GM19240 (cell line): ENCODE results near the gene COX6B2.

Experiments used
- DNase-seq: peaks from one replicate; pipeline ENCODE4 v3.0.0; 2011; ENCODE audit warnings: low spot score; ENCODE audit not compliant: insufficient read length

COX6B2 gene

DNA sequence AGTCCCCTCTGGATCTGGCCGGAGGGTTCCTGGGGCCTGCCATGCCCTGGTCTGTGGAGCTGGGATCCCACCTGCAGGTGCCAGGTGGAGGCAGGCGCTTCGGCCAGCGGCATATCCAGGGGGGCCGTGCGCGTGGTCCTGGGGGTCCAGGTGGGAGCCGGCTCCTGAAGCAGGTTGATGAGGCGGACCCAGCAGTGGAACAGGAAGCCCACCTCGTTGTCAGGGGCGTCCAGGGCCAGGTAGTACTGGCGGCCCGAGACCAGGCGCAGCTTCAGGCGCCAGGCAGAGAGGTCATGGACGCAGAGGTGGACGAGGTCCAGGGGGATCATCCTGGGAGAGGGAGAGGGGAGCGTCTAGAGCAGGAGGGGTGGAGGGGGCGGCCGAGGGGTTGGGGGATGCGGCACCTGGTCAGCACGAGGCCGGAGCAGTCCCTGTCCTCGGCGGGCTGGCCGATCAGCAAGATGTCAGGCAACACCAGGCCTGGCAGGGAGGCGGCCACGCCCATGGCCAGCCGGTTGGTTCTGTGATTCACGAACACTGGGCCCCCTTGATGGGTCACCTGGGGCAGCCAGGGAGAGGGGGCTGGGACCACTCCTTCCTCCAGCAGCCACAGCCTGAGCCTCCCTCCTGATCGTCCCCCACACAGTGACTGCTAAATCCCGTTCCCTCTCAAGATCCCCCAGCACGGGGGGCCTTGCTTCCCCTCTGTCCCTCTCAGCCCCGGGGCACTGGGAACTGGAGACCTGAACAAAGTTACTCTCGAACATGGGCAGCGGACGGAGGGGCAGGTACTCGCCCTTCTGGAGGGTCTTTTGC lies 7.9 kb upstream of the COX6B2 start:
- DNase-seq = no peak

DNA sequence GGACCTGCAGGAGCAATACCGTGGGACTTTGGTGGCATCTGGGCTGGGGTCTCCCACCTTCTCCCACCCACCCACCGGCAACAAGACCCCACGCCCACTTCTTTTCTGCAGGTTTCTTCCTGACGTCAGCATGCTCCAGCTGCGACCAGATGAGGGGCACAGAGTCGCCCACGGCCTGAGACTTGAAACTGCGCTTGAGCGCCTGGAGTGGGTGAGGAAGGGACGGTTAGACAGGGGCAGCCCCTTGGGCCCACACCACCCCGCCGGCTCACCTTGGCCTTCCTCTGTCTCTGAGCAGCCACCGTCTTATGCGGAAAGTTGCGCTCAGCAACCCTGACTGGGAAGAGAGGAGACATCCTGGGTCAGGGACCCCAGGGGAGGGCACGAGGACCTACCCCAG lies 6.4 kb upstream of the COX6B2 start:
- DNase-seq = no peak

DNA sequence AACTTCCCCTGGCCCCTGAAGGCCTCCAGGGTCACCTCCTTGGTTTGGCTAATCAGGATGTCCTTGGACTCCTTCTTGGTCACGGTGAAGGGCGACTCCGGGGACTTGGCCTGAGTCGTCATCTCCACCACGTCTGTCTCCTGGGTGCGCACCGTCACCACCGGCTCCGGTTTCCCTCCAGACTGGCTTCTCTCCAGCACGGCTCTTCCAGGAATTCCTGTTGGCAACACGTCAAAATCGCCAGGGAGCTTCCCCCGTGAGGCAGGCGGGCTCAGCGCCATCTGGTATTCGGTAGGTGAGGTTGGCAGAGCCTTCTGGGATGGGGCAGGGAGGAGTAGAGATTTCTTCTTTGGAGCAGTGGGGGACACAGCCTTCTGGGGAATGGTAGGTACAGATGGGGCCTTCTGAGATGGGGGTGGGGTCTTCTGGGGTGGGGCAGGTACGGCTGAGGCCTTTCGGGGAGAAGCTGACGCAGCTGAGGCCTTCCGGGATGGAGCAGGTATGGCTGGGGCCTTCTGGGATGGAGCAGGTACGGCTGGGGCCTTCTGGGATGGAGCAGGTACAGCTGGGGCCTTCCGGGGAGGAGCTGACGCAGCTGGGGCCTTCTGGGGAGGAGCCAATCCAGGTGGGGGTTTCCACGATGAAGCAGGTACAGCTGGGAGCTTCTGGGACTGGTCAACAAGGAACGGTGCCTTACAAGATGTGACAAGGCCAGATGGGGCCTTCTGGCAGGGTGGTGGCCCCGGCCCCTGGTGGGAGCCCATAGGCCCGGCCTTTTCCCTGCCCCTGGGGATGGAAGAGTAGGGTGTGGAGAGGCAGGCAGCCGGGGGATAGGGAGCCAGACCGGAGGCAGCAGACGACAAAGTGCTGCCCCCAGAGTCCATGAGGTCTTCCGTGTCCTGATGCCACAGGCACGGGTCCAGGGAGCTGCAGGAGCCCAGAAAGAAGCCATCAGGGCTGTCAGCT lies 4.7 kb upstream of the COX6B2 start:
- DNase-seq = no peak

DNA sequence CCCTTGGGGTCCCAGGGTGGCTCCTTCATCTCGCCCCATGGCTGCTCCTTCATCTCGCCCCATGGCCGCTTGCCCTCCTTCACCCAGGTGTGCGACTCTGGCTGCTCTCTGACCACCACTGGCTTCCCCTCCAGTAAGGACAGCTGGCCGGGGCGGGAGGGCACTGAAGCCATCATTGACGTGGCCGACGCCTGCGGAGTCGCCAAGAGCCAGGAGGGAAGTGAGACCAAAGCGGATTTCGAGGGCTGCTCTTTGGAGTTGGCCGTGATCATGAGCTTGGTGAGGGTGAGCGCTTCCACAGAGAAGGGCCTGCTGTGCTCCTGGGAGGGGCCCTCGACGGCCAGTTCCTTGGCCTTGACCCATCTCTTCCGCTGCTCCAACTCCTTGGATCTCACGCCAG lies 4.0 kb upstream of the COX6B2 start:
- no peak for DNase-seq

DNA sequence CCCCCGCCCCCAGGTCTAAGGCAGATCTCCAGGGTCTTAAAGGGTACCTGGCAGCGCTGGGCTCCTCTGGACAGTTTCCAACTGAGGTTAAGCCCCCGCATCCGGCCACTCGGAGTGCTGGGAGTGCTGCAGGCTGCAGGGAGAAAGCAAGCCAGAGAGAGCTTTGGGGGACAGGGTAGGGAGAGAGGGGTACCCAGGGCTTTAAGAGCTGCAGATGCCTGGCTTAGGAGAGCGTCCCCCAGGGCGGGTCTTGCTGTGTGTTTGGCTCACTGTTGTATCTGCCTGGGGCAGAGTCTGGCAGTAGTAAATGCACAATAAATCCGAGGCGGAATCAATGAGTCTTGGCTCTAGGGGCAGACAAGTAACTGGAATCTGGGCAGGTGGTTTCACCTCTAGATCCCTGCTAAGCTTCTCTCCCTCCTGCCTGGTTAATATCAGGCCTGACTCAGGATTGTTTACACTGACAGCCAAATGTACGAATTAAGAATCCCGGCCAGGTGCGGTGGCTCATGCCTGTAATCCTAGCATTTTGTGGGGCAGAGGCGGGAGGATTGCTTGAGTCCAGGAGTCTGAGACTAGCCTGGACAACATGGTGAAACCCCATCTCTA lies 798 bp upstream of the COX6B2 start:
- no peak for DNase-seq

DNA sequence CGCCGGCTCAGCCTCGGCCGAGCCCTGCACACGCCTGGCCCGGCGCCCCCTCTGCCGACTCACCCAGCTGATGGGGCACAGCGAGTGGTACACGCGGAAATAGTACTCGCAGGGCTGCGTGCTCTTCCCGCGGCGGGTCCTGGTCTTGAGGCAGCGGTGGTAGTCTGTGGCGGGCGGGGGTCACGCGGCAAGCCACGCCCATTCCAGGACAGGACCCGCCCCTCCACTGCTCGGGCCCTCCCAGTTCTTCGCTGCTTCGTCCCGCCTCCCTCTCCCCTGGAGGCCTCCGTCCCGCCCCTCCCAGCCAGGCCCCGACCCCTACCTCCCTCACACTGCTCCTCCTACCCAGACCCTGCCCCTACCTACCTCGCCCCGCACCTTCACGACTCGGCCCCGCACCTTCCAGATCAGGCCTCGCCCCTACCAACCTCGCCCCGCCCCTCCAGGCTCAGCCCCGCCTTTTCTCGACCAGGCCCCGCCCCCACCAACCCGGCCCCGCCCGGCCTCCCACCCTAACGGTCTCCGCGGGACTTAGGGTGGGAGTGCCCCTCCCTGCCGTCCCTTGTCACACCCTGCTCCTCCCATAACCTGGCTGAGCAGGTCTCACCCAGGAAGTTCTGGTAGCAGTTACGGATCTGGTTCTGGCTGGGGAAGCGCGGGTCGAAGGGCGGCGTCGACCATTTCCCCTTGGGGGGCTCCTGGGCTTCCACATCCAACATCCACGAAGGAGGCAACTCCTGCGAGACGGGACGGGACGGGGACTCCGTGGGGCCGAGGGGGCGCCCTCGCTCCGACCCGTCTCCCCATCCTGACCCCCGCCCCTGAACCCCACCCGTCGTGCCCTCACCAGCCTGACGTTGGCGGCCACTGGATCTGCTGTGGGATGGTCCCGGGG lies 469 bp downstream of the COX6B2 start:
- no peak for DNase-seq

DNA sequence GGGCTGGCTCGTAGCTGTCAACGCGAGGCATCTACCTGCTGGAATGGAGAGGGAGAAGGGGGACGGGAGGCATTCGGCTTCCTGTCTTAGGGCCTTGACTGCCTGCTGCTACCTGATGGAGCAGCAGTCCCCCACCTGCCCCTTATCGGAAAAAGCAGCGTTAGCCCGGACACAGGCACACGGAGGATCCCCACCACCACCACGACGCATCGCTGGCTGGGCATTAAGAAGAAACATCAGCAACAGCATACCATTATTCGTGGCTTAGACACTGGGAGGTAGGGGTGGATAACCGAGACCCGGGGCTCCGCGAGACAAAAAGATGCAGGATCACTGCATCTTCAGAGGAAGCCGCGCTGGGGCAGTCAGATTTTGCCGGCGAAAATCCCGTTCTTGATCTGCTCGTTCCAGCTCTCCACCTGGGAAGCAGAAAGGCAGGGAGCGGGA lies 1.1 kb downstream of the COX6B2 start:
- no peak for DNase-seq

DNA sequence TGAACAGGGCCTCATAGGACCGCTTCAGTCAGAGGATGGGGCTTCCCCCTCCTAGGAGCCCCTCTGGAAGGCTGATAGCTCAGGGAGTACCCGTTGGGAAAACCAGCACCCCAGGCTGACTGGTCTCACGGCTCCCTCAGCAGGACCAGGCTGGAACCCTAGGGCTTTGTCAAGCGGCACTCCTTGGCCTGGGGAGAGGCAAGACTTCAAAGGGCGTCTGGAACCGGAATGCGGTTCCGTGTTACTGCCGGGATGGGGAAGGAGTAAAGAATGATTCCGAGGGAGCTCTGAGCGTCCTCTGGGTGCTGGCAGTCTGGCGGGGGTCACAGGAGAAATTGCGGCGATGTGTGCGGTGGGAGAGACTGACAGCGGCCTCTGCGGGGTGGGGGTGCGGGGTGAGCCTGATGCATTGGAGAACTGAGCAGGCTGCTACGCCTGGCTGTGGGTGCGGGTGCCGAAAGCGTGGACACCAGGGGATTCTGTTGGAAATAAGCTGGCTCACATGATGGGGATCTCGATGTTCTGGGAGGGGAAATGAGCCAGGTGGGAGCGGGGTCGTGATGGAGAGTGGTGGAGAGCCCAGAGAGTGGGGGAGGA lies 1.9 kb downstream of the COX6B2 start:
- DNase-seq = no peak

DNA sequence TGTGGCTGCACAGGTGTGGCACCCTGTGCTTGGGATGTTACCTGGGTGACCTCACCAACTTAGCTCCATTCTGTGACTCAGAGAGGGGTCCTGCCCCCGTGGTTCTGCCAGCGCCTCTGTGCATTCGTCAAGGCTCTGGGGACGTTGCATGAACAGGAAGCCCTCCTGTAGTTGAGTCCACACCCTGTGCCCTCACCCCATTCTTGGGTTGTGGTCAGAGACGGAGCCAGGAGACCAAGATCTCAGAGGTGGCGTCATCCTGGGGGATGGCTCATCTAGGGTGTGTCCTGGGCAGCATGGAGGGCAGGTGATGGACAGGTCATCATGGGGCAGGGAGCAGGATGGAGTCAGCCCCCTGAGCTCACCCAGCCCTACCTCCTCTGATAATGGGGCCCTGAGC lies 2.5 kb downstream of the COX6B2 start:
- no peak for DNase-seq

DNA sequence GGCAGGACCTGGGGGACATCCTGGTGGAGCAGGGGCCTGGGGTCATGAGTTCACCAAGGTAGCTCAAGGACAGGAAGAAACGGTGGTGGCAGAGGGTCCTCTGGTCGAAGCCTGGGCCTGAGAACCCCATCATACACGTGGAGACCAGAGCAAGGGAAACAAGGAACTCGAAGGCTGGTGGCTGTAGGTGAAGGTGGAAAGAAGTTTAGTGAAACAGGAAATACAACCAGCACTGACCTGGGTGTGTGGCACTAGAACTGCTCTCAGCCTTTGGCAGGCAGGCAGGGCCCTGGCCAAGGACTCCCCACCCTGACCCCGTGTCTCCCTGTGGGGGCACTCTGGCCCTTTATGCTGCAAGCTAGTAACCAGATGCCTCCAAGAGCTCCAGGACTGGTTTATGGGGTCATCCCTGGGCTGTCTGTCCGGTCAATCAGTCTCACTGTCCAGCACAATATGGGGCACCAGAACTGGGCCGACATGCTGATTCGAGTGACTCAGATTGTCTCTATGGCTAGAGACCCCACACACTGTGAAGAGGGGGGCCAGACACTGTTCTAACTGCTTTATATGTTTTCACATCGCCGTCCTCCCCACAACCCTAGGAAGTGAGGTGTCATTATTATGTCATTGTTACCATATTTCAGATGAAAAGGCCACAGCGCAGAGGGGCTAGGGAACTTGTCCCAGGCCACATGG lies 3.8 kb downstream of the COX6B2 start:
- DNase-seq = no peak

DNA sequence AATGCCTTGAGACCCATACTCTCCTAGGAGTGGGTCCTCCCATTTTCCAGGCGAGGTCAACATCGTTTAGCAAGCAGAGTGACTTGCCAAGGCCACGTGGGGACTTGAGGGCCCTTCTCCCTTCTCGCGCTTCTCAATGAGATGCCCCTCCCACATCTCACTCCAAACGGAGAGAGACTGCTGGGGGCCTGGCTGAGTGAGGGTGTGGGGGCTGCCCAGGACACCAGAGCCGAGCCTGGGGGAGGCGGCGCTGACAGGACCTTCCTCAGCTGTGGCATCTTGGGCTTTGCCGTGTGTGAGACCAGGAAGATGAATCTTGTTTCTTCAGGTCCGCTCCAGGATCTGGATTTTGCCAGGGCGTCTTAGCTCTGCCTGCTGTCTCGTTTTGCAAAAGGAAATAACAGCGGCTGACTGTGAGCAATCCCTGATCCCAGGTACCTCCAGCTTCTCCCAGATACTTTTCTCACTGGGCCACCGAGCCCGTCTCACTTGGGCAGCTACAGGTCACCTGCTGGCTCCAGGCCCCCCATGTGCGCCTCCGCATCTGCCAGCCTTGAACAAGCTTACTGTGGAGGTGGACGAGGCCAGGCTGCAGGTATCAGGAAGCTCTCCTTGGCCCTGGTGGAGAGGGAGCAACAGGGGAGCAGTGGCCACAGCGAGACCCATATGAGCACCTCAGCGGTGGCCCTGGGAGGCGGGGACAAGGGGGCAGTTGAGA lies 6.0 kb downstream of the COX6B2 start:
- DNase-seq = no peak

DNA sequence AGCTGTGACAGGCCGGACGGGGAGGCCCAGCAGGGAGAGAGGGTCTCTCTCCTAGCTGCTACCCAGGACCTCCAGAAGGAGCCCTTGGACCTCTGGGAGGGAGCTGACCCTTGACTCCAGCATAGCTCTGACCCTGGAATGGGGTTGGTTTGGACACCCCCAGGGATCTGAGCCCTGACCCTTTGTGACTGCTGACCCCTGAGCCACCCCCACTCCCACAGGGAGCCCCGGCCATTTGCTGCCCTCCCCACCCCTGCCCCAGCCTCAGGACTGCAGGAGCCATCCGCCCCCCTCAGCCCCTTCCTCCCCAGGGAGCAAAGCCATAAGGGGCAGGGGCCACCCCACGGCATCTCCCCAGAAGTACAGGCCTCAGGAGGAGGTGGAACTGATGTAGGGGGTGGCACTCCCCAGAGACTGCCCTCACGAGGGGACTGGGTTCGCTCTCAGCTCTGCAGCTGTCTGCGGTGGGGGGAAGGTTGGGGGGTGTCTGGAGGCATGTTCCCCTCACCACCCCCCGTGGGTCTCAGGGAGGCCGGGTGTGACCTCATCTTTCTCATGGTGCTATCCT lies 7.0 kb downstream of the COX6B2 start:
- no peak for DNase-seq

DNA sequence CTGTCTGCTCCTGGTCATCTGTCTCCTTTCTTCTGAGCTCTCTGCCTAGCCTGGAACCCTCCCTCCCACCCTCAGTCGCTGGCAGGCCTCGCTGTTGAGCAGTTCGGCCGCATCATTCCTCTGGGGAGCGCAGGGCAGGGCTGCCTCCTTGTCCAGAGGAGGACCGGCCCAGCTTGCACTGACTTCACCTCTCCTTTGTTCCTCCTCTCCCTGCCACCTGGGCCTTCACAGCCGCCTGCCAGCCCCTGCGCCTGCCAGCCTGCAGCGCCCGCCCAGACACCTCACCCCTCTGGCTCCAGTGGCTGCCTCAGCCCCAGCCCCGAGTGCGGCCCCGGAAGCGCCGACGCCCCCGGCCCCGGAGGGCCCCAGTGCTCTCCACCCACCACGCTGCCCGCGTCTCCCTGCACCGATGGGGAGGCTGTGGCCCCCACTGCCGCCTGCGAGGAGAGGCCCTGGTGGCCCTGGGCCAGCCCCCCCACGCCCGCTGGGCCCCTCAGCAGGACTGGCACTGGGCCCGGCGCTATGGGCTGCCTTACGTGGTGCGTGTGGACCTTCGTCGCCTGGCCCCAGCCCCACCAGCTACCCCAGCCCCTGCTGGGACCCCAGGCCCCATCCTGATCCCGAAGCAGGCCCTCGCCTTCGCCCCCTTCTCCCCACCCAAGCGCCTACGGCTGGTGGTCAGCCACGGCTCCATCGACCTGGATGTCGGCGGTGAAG lies 7.6 kb downstream of the COX6B2 start:
- no peak for DNase-seq

DNA sequence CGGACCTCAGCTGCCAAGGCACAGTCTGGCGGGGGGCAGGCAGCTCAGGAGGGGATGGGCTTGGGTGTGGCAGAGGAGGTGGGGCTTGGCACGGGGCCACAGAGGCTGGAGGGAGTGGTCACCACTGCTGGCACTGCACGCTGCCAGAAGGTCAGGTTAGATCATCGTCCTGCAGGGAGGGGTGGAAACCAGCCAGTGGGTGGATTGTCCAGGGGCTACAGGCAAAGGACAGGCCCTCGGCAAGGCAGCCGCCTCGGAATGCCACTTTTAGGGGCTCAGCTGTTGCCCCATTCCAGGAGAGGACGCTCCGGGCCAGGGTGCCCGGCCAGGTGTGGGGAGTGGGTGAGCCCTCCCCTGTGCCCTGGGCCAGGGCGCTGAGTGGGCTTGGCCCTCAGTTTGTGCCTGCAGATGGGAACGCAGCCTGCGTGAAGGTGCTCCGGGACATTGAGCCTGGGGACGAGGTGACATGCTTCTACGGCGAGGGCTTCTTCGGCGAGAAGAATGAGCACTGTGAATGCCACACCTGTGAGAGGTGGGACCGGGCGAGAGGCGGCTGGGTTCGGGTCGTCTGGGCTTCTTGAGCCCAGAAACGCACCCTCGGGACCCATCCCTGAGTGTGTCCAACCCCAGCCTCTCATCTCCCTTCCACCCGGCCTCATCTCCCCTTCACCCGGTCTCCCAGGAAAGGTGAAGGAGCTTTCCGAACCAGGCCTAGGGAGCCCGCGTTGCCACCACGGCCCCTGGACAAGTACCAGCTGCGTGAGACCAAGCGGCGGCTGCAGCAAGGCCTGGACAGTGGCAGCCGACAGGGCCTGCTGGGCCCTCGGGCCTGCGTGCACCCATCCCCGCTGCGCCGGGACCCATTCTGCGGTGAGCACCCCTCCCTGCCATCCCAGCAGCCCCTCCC lies 8.4 kb downstream of the COX6B2 start:
- no peak for DNase-seq

DNA sequence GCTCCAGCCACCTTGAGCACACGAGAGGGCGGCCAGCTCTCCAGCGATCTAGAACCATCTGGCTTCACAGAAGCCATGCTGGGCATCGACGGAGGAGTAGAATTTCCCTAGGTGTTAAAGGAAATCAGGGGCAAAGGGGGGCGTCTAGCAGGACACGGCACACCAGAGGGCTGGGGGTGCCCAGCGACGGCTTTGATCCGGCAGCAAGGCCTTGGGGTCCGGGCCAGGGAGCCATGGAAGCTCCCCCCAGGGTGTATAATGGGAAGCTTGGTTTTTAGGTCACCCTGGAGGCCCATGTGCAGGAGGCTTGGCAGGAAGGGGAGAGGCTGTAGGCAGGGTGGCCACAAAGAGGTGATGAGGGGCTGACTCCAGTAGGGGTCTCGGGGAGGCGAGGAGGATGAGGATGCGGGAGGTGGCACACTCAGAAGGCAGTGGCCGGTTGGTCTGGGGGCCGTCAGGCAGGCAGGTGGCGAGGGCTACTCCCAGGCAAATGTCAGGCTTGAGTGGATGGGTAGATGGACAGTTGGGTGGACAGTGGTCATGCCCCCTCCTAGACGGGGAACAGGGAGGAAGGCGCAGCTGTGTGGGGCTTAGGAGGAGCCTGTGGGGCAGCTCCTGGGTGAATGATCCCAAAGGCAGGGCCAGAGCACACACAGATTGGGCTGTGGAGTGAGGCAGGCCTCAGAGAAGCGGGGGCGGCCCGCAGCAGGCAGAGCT lies 9.3 kb downstream of the COX6B2 start:
- DNase-seq = no peak

DNA sequence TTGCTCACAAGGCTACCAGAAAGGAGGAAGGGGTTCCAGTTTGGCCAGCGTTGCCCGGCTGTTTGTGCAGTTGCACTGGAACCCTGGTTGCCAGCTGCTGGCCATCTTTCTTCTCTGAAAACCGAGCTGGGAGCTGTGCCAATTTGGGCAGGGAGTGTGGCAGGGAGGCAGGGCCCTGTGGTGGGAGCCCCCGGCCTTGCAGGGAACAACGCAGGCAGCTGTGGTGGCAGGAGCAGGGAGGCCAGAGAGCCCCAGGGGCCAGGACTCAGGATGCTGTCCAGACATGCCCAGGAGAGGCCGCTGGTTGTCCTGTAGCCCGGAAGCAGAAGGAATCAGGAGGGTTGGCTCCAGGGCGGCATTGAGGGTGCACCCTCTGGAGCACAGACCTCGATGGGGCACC lies 10.1 kb downstream of the COX6B2 start:
- DNase-seq = no peak
